ENCODE results near the gene CSNK2A2. TPM values are rescaled to one million over a fixed set of nuclear protein-coding genes. Genes with fewer than 3 reads are reported as not detected.

CSNK2A2 gene
- total RNA-seq, 1 donor from 2014 or later = 72.1 TPM

DNA sequence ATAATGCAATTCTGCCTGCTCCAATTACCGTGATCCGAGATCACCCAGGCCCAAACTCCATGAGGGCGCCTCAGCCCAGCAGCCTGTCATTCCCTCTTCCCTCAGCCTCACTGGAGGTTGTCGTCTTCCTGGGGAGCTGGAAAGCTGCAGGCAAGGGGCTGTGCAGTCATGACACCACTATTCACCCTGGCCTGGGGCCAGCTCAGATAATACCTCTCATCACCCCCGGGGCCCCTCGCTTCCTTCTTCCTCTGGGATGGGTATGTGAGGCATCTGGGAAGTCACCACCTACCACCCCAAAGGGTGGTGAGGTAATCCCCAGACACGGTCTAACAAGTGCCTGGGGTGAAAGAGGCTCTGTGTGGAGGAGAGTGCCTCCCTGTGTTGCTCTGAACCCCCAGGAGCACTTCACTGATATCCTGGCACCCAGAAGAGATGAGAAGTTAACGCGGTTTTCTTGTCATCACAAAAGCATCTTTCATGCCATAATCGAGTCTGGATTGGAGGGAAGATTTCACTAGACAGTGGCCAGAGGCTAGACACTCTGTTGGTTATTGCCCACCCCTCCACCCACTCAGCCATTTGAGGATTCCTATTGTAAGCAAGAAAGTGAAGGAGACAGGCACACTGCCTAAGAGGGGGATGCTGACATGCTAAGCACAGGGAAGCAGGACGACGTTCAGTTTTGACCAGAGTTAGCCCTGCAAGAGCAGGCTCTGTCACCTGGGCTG is 87.2 kb downstream of the CSNK2A2 start:
- Histone ChIP-seq H3K4me3 (no peak overlapping the region), H3K4me1 (no peaks in the 10 kb centered on the region), H3K27me3 (ENCODE audit: low read depth) (no peaks in the 10 kb centered on the region), H3K36me3 (peaks cover 37% of the 10 kb centered on the region), H3K27ac (no peak overlapping the region), H3K9me3 (no peaks in the 10 kb centered on the region)
- DNase-seq (no peak), ATAC-seq (no peak)
- intact Hi-C loops (cut with DNase I) = no loop called here
- TF ChIP-seq, protein P1, sequence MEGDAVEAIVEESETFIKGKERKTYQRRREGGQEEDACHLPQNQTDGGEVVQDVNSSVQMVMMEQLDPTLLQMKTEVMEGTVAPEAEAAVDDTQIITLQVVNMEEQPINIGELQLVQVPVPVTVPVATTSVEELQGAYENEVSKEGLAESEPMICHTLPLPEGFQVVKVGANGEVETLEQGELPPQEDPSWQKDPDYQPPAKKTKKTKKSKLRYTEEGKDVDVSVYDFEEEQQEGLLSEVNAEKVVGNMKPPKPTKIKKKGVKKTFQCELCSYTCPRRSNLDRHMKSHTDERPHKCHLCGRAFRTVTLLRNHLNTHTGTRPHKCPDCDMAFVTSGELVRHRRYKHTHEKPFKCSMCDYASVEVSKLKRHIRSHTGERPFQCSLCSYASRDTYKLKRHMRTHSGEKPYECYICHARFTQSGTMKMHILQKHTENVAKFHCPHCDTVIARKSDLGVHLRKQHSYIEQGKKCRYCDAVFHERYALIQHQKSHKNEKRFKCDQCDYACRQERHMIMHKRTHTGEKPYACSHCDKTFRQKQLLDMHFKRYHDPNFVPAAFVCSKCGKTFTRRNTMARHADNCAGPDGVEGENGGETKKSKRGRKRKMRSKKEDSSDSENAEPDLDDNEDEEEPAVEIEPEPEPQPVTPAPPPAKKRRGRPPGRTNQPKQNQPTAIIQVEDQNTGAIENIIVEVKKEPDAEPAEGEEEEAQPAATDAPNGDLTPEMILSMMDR (IDR thresholded peaks at IDR 0.05) = no peak

DNA sequence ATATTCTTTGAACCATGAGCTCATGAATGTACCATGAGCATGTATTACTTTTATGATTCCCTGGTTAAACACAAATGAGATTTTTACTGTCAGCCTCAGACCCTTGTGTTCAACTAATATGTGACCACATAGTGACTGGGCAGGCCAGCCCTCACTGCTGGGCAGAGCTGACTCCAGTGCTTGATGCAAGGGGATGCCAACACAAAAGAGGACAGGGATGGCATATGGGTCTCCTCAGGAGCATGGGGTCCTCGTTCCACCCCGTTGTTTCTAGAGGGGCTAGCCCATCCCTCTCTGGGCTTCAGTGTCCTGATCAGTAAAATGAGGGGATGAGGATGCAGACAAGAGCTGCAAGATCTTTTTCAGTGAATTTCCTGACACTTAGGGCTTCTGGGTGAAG is 88.0 kb downstream of the CSNK2A2 start:
- DNase-seq (no peak), ATAC-seq (no peak)
- intact Hi-C loops (cut with DNase I) = no loop called here
- no peak overlapping the region for H3K27ac ChIP-seq
- H3K36me3 ChIP-seq = peaks cover 29% of the 10 kb centered on the region
- H3K4me3 ChIP-seq = no peak overlapping the region
- TF ChIP-seq, protein P1 (IDR thresholded peaks at IDR 0.05) = no peak
- no peaks in the 10 kb centered on the region for H3K4me1 ChIP-seq
- no peaks in the 10 kb centered on the region for H3K27me3 ChIP-seq (ENCODE audit: low read depth)
- H3K9me3 ChIP-seq = no peaks in the 10 kb centered on the region

- DNase-seq (no peak), ATAC-seq (no peak)
- Histone ChIP-seq H3K27me3 (ENCODE audit: low read depth) (no peaks in the 10 kb centered on the region), H3K4me3 (no peak overlapping the region), H3K36me3 (peaks cover 23% of the 10 kb centered on the region), H3K27ac (no peak overlapping the region), H3K9me3 (no peaks in the 10 kb centered on the region), H3K4me1 (no peaks in the 10 kb centered on the region)
- TF ChIP-seq, protein P1 (IDR thresholded peaks at IDR 0.05) = no peak
- intact Hi-C loops (cut with DNase I) = no loop called here
Measured at GRCh38 chr16:58109330-58109729, 88.6 kb downstream of the CSNK2A2 start.

Other genes starting within 250 kb of the CSNK2A2 start
- gene CNGB1, start 227.0 kb downstream of the CSNK2A2 start, total RNA-seq = 0.35 TPM
- gene ZNF319, start 197.4 kb downstream of the CSNK2A2 start, total RNA-seq = 11.0 TPM
- 39.9 TPM for gene USB1, start 196.7 kb downstream of the CSNK2A2 start, total RNA-seq
- 21.5 TPM for gene MMP15, start 172.4 kb downstream of the CSNK2A2 start, total RNA-seq
- 21.7 TPM for gene CFAP20, start 68.7 kb downstream of the CSNK2A2 start, total RNA-seq
- gene PRSS54, start 96.9 kb upstream of the CSNK2A2 start, total RNA-seq = not detected
- 2.5 TPM for gene GINS3, start 194.4 kb upstream of the CSNK2A2 start, total RNA-seq